ENCODE results near the gene ZFPM1. TPM values are rescaled to one million over a fixed set of nuclear protein-coding genes. Genes with fewer than 3 reads are reported as not detected.

The ZFPM1 gene
- polyA plus RNA-seq, 1 experiment = 0.22 TPM

GRCh38 chr16:88455610-88456355 lies 2.7 kb downstream of the ZFPM1 start:
- ChIA-PET CTCF (no interaction called here), POLR2A (no interaction called here)
- DNase-seq (ENCODE audit: low read depth) = no peak
- H3K27me3 ChIP-seq (ENCODE audit: control insufficient read depth, insufficient read depth, low read length) = no peaks in the 10 kb centered on the region
- H3K4me3 ChIP-seq (ENCODE audit: low read depth, low read length) = peak overlapping the region; percentile 50
- no peaks in the 10 kb centered on the region for H3K36me3 ChIP-seq (ENCODE audit: control insufficient read depth, insufficient read depth, low read length)
- no peak for TF ChIP-seq CTCF (IDR thresholded peaks at IDR 0.05; ENCODE audit: insufficient read depth, low read depth, low read length)

- no peaks in the 10 kb centered on the region for H3K36me3 ChIP-seq (ENCODE audit: control insufficient read depth, insufficient read depth, low read length)
- no peak for DNase-seq (ENCODE audit: low read depth)
- peak overlapping the region; percentile 50 for H3K4me3 ChIP-seq (ENCODE audit: low read depth, low read length)
- POLR2A ChIA-PET = no interaction called here
- CTCF ChIA-PET = interaction anchor here (0.9 kb wide), 1 partner anchor 9 kb away, joined by 3 read pairs; no protein-coding TSS in a partner anchor
- no peaks in the 10 kb centered on the region for H3K27me3 ChIP-seq (ENCODE audit: control insufficient read depth, insufficient read depth, low read length)
- no peak for TF ChIP-seq CTCF (IDR thresholded peaks at IDR 0.05; ENCODE audit: insufficient read depth, low read depth, low read length)
Observed at GRCh38 chr16:88456356-88457292, 3.5 kb downstream of the ZFPM1 start.

DNA sequence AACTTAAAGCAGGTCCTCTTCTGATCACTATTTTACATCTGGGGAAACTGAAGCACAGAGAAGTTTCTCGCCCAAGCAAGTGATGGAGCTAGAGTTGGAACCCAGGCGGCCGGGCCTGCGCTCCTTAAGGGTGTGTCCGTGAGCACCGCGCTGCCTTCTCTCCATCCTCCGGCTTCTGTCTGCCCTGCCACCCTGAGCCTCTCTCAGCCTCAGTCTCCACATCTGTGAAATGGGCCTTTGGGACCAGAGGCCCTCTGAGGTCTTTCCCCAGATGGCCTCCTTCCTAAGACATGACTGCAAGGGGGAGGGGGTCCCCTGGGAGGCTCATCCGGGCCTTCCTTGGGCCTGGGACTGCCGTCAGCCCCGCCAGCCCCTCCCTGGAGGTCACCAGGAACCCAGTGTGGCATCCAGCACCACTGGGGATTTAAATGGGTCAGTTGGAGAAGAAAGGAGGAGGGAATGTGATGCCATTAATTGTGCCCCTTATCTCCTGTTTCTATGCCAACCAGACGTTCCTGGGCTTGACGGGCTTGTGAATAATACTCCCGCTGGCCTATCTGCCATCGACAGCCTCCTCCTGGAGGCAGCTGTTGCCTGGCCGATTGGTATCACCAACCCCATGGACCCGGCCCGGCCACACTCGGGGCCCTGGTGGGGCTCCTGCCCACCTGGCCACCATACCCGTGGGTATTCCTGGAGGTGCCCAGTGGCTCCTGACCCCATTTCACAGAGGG lies 5.1 kb downstream of the ZFPM1 start:
- ChIA-PET CTCF (no interaction called here), POLR2A (no interaction called here)
- no peak for DNase-seq (ENCODE audit: low read depth)
- Histone ChIP-seq H3K27me3 (ENCODE audit: control insufficient read depth, insufficient read depth, low read length) (no peaks in the 10 kb centered on the region), H3K36me3 (ENCODE audit: control insufficient read depth, insufficient read depth, low read length) (no peaks in the 10 kb centered on the region), H3K4me3 (ENCODE audit: low read depth, low read length) (no peak overlapping the region)
- no peak for TF ChIP-seq CTCF (IDR thresholded peaks at IDR 0.05; ENCODE audit: insufficient read depth, low read depth, low read length)

GRCh38 chr16:88458773-88459235 lies 5.7 kb downstream of the ZFPM1 start:
- DNase-seq (ENCODE audit: low read depth) = no peak
- ChIA-PET POLR2A (no interaction called here), CTCF (no interaction called here)
- Histone ChIP-seq H3K4me3 (ENCODE audit: low read depth, low read length) (no peak overlapping the region), H3K27me3 (ENCODE audit: control insufficient read depth, insufficient read depth, low read length) (no peaks in the 10 kb centered on the region), H3K36me3 (ENCODE audit: control insufficient read depth, insufficient read depth, low read length) (no peaks in the 10 kb centered on the region)
- no peak for TF ChIP-seq CTCF (IDR thresholded peaks at IDR 0.05; ENCODE audit: insufficient read depth, low read depth, low read length)
